HCT116 (cell line): Measurements from ENCODE around the gene SPAG6. TPM values are rescaled to one million over a fixed set of nuclear protein-coding genes. Genes with fewer than 3 reads are reported as not detected.
A peak's percentile ranks its signal among the peaks of the same experiment; 100 is the strongest.

Experiments
- ATAC-seq: fragments of 200-7000 bp; cut with Tn5 transposase; 2 replicates; pipeline ENCODE4 v1.9.1; 2020; ENCODE audit warnings: mild to moderate bottlenecking, moderate library complexity
- BruUV-seq: library from RNA; stranded (reverse); fragments of 400-500 nt; replicated peaks from 2 replicates; lab custom pipeline; 2021; lab: Mats Ljungman, UMichigan
- CTCF ChIA-PET: fragments of 300-600 bp; sonication (Branson Sonifier 250); formaldehyde crosslinking; loops from one replicate; lab custom pipeline; 2021; ENCODE audit warnings: antibody characterized with exemption; lab: Charles Lee
- POLR2A ChIA-PET: fragments of 300-600, 350-600 bp; sonication (Branson Sonifier 250); formaldehyde crosslinking; loops from one replicate; lab custom pipeline; 2021; ENCODE audit warnings: antibody characterized with exemption; lab: Charles Lee
- RAD21 ChIA-PET, 2 experiments: fragments of 300-600 bp; sonication (Branson Sonifier 250); formaldehyde crosslinking; loops; one replicate each; lab custom pipeline; 2023; ENCODE audit warnings: low total read pairs in 2 of 2; ENCODE audit not compliant: uncharacterized antibody in 2 of 2, unreplicated experiment in 2 of 2, low non-redundant PET in 1 of 2; lab: Charles Lee
- DNase-seq: peaks from one replicate; pipeline ENCODE4 v3.0.0-alpha.2; 2010; ENCODE audit warnings: low read depth, low spot score
- H2AFZ ChIP-seq: fragments of 200-600 bp; shearing (Covaris generic), sonication (generic); 2 replicates; pipeline ENCODE4 v1.6.1; 2017; ENCODE audit warnings: low read depth, mixed run types, mixed read lengths, antibody characterized with exemption, low read length; ENCODE audit not compliant: poor library complexity, severe bottlenecking
- H3K27ac ChIP-seq: 2 replicates; pipeline ENCODE4 v1.5.1; 2012; ENCODE audit warnings: low read depth, low read length
- H3K27me3 ChIP-seq: fragments of 200-600 bp; sonication (generic); 2 replicates; pipeline ENCODE4 v1.6.1; 2016; ENCODE audit warnings: mixed run types, low read length, mixed read lengths; ENCODE audit not compliant: insufficient read depth
- H3K36me3 ChIP-seq, 2 experiments: fragments of 200-500 bp in 1 of 2; fragments of 200-600 bp in 1 of 2; sonication (Bioruptor generic) in 1 of 2; sonication (generic) in 1 of 2; 2 replicates each; pipeline versions ENCODE4 v1.5.1 to v1.6.1; 2014 to 2016; ENCODE audit warnings: low read length in 2 of 2, inconsistent platforms in 1 of 2, mixed read lengths in 1 of 2, mixed run types in 1 of 2; ENCODE audit not compliant: insufficient read depth in 2 of 2, control insufficient read depth in 1 of 2
- H3K4me1 ChIP-seq, 2 experiments: fragments of 200-600 bp in 1 of 2; sonication (generic) in 1 of 2; 2 replicates each; pipeline versions ENCODE4 v1.5.1 to v1.6.1; 2012 to 2017; ENCODE audit warnings: low read length in 2 of 2, inconsistent platforms in 1 of 2, mild to moderate bottlenecking in 1 of 2, mixed read lengths in 1 of 2, mixed run types in 1 of 2, moderate library complexity in 1 of 2; ENCODE audit not compliant: insufficient read depth in 2 of 2, control insufficient read depth in 1 of 2
- H3K4me2 ChIP-seq: fragments of 200-600 bp; sonication (generic); 2 replicates; pipeline ENCODE4 v1.6.1; 2017; ENCODE audit warnings: mixed run types, low read length, mixed read lengths
- H3K4me3 ChIP-seq, 2 experiments: fragments of 200-600 bp in 1 of 2; sonication (generic) in 1 of 2; replicated peaks in 1 of 2; 2 replicates each; pipeline ENCODE4 v1.5.1; 2011 to 2016; ENCODE audit warnings: low read length in 2 of 2, control low read depth in 1 of 2, low read depth in 1 of 2, mild to moderate bottlenecking in 1 of 2, mixed read lengths in 1 of 2, mixed run types in 1 of 2
- H3K79me2 ChIP-seq: fragments of 200-600 bp; sonication (generic); 2 replicates; pipeline ENCODE4 v1.6.1; 2017; ENCODE audit warnings: mild to moderate bottlenecking, mixed run types, low read length, moderate library complexity, mixed read lengths; ENCODE audit not compliant: insufficient read depth
- H3K9ac ChIP-seq: fragments of 200-600 bp; sonication (generic); 2 replicates; pipeline ENCODE4 v1.6.1; 2016; ENCODE audit warnings: low read length, mixed read lengths
- H3K9me2 ChIP-seq: fragments of 200-600 bp; sonication (generic), shearing (Covaris generic); 2 replicates; pipeline ENCODE4 v1.6.1; 2017; ENCODE audit warnings: mixed run types, mild to moderate bottlenecking, moderate library complexity; ENCODE audit not compliant: insufficient read depth
- H3K9me3 ChIP-seq, 2 experiments: fragments of 200-500 bp in 1 of 2; fragments of 200-600 bp in 1 of 2; sonication (Bioruptor generic) in 1 of 2; sonication (generic) in 1 of 2; 2 replicates each; pipeline ENCODE4 v1.6.1; 2014 to 2017; ENCODE audit warnings: low read length in 2 of 2, mixed read lengths in 2 of 2, inconsistent platforms in 1 of 2, low read depth in 1 of 2, mild to moderate bottlenecking in 1 of 2, mixed run types in 1 of 2, moderate library complexity in 1 of 2; ENCODE audit not compliant: control insufficient read depth in 1 of 2, insufficient read depth in 1 of 2
- H4K20me1 ChIP-seq: fragments of 200-600 bp; sonication (generic), shearing (Covaris generic); 2 replicates; pipeline ENCODE4 v1.6.1; 2017; ENCODE audit warnings: mixed run types, mild to moderate bottlenecking, moderate library complexity; ENCODE audit not compliant: insufficient read depth
- CBX3 ChIP-seq: IDR thresholded peaks from 2 replicates; pipeline ENCODE4 v1.6.1; 2012; ENCODE audit warnings: low read depth
- CEBPB ChIP-seq: IDR thresholded peaks from 2 replicates; pipeline ENCODE4 v1.6.1; 2012; ENCODE audit warnings: low read depth
- EGR1 ChIP-seq: IDR thresholded peaks from 2 replicates; pipeline ENCODE4 v1.6.1; 2012; ENCODE audit warnings: low read depth
- ELF1 ChIP-seq: IDR thresholded peaks from 2 replicates; pipeline ENCODE4 v1.6.1; 2012; ENCODE audit warnings: low read depth, borderline replicate concordance
- EZH2 ChIP-seq: fragments of 200-600 bp; sonication (generic); IDR thresholded peaks from 2 replicates; pipeline ENCODE4 v1.6.1; 2017; ENCODE audit warnings: antibody characterized with exemption, mixed run types
- EZH2phosphoT487 ChIP-seq: fragments of 200-600 bp; IDR thresholded peaks from 2 replicates; pipeline ENCODE4 v1.6.1; 2018; ENCODE audit warnings: antibody characterized with exemption, borderline replicate concordance
- FOSL1 ChIP-seq: IDR thresholded peaks from 2 replicates; pipeline ENCODE4 v1.6.1; 2012; ENCODE audit warnings: low read depth
- JUND ChIP-seq: IDR thresholded peaks from 2 replicates; pipeline ENCODE4 v1.6.1; 2012
- MAX ChIP-seq: IDR thresholded peaks from 2 replicates; pipeline ENCODE4 v1.6.1; 2012
- POLR2A ChIP-seq: IDR thresholded peaks from 2 replicates; pipeline ENCODE4 v1.7.0; 2011; ENCODE audit warnings: borderline replicate concordance; ENCODE audit not compliant: insufficient read depth, insufficient read length; ENCODE audit errors: extremely low read depth
- RAD21 ChIP-seq: IDR thresholded peaks from 2 replicates; pipeline ENCODE4 v1.6.1; 2012; ENCODE audit warnings: low read depth, mild to moderate bottlenecking
- REST ChIP-seq: IDR thresholded peaks from 2 replicates; pipeline ENCODE4 v1.6.1; 2012; ENCODE audit warnings: low read depth
- SIN3A ChIP-seq: IDR thresholded peaks from 2 replicates; pipeline ENCODE4 v1.6.1; 2012; ENCODE audit warnings: low read depth
- SP1 ChIP-seq: IDR thresholded peaks from 2 replicates; pipeline ENCODE4 v1.6.1; 2012; ENCODE audit warnings: low read depth
- SRF ChIP-seq: IDR thresholded peaks from 2 replicates; pipeline ENCODE4 v1.6.1; 2012; ENCODE audit warnings: low read depth
- TCF7L2 ChIP-seq: IDR thresholded peaks from 2 replicates; pipeline ENCODE4 v1.7.0; 2011; ENCODE audit warnings: borderline replicate concordance, inconsistent platforms; ENCODE audit not compliant: insufficient read depth, insufficient read length; ENCODE audit errors: extremely low read depth
- ZBTB33 ChIP-seq: IDR thresholded peaks from 2 replicates; pipeline ENCODE4 v1.6.1; 2011; ENCODE audit warnings: mild to moderate bottlenecking, low read length, moderate library complexity; ENCODE audit not compliant: insufficient replicate concordance; ENCODE audit errors: extremely low read depth
- ZNF274 ChIP-seq: fragments of 200-500 bp; sonication (Bioruptor generic); IDR thresholded peaks from 2 replicates; pipeline ENCODE4 v1.6.1; 2014; ENCODE audit warnings: mild to moderate bottlenecking, low read depth, low read length, inconsistent platforms
- intact Hi-C: fragments of 100-400 bp; cut with micrococcal nuclease; formaldehyde crosslinking; loops from 2 replicates; pipeline ENCODE4 v1.10.0; 2022
- total RNA-seq: library from RNA; stranded (reverse); gene quantifications from one replicate; pipeline ENCODE4 v1.2.1, GENCODE V29; 2021; ENCODE audit not compliant: unreplicated experiment
- TF ChIP-seq, protein P1 (sequence below): IDR thresholded peaks from 2 replicates; pipeline ENCODE4 v1.6.1; 2012

SPAG6 gene
- total RNA-seq, 1 experiment from 2014 or later = not detected

- POLR2A ChIA-PET = interaction anchor here (0.5 to 1.9 kb wide), 8 partner anchors 9 to 1066 kb away, joined by 3 to 5 read pairs (median 4); partner anchors contain the start of gene COMMD3
- TF ChIP-seq CBX3 (peak; percentile 97), SRF (no peak; the same call in 1 of the 2 replicates), FOSL1 (no peak), CEBPB (no peak; the same call in 1 of the 2 replicates), MAX (peak; percentile 94), TCF7L2 (peak; percentile 100), ZBTB33 (peak; percentile 42), SIN3A (peak; percentile 92), RAD21 (peak; percentile 16; the same call in 1 of the 2 replicates), ZNF274 (no peak), ELF1 (no peak; the same call in 1 of the 2 replicates), JUND (peak; percentile 59), POLR2A (peak; percentile 62), REST (no peak), EGR1 (no peak), SP1 (peak; percentile 40; the same call in 1 of the 2 replicates), EZH2phosphoT487 (no peak), EZH2 (no peak)
- TF ChIP-seq, protein P1, sequence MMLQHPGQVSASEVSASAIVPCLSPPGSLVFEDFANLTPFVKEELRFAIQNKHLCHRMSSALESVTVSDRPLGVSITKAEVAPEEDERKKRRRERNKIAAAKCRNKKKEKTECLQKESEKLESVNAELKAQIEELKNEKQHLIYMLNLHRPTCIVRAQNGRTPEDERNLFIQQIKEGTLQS = no peak
Observed at GRCh38 chr10:22436893-22437619, 91.8 kb downstream of the SPAG6 start.

More at GRCh38 chr10:22436893-22437619, 91.8 kb downstream of the SPAG6 start:
- Histone ChIP-seq H3K4me3 (peak overlapping the region; percentile 60 to 71), H3K9ac (peak overlapping the region; percentile 70), H3K36me3 (no peaks in the 10 kb centered on the region), H3K79me2 (peaks cover 5% of the 10 kb centered on the region), H3K4me1 (peaks cover 25 to 55% of the 10 kb centered on the region in 2 experiments), H3K9me3 (no peaks in the 10 kb centered on the region), H3K27me3 (no peaks in the 10 kb centered on the region), H3K4me2 (peak overlapping the region; percentile 85), H3K27ac (peak overlapping the region; percentile 91), H4K20me1 (no peaks in the 10 kb centered on the region), H3K9me2 (no peaks in the 10 kb centered on the region), H2AFZ (peak overlapping the region; percentile 17)
- no TSS peak for BruUV-seq
- ATAC-seq = peak; percentile 77
- DNase-seq = peak; percentile 92
- intact Hi-C loops = loop anchor here (5.0 to 10.0 kb wide), 2 partner anchors 550 to 628 kb away; no protein-coding TSS in a partner anchor
- ChIA-PET CTCF (interaction anchor here (1.2 kb wide), 1 partner anchor 18 kb away, joined by 3 read pairs; no protein-coding TSS in a partner anchor), RAD21 (interaction anchor here in 1 of 2 experiments (0.9 kb wide), 1 partner anchor 9 kb away, joined by 4 read pairs; no protein-coding TSS in a partner anchor)
